T-helper 1 cell (primary cell): ENCODE measurements around the gene FAM50A.

ENCODE experiments used
- DNase-seq, 5 donors: peaks; one replicate each; pipeline ENCODE4 v3.0.0-alpha.2; 2012 to 2020

The FAM50A gene

DNA sequence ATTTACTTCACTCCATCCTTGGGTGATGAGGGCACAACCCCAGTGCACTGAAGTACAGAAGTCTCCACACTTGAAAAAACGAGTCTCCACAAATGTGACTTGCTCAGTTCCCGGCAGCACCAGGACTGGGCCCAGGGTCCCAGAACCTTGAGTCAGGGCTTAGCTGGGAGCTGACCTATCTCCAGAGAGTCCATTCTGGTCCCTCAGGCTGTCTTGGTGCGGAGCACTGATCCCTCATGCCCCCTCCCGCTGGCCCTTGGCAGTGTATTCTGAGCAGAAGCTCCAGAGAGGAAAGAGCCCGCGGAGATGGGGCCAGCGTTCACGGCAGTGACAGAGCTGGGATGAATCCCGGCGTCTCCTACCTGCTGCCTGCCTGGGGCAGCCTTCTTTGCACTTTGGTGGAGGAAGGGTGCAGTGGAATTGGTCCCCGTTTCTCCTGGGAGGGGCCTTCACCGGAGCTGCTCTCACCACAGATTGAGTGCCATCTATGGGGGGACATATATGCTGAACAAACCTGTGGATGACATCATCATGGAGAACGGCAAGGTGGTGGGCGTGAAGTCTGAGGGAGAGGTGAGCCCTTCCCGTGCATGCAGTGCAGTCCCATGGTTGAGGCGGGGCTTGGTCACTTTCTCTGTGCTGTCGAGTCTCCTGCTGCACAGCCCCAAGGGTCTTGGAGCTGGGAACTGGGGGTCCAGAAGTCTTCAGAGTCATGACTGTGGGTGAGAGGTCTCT is 3.2 kb upstream of the FAM50A start:
- no peak for DNase-seq

DNA sequence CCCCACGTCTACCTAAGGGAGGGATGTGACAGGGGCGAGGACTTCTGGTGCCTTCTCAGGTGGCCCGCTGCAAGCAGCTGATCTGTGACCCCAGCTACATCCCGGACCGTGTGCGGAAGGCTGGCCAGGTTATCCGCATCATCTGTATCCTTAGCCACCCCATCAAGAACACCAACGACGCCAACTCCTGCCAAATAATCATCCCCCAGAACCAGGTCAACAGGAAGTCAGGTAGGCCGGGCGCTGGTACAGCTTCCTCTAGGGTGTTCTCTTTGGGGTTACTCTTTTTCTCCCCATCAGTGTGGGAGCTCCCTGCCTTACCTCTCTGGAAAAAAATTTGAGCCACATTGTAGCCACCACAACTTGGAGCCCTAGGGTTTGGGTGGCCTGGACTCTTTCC is 2.4 kb upstream of the FAM50A start:
- DNase-seq = no peak

DNA sequence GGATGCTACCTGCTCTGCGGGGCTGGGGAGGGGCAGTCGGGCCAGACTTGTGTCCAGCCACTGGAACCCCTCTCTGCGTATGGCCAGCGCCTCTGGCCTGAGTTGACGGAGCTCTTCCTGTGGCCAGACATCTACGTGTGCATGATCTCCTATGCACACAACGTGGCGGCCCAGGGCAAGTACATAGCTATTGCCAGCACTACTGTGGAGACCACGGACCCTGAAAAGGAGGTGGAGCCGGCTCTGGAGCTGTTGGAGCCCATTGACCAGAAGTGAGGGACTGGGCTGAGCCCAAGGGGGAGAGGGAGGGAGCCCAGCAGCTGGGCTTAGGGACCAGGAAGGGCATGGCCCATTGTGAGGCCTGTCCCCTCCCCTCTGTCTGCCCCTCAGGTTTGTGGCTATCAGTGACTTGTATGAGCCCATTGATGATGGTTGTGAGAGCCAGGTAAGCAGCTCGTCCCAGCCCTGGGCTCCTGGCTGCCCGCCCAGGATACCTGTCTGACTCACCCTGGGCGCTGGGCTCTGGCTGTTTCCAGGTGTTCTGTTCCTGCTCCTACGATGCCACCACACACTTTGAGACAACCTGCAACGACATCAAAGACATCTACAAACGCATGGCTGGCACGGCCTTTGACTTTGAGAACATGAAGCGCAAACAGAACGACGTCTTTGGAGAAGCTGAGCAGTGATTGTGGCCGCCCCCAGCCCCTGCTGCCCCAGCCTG is 1.8 kb upstream of the FAM50A start:
- no peak for DNase-seq

DNA sequence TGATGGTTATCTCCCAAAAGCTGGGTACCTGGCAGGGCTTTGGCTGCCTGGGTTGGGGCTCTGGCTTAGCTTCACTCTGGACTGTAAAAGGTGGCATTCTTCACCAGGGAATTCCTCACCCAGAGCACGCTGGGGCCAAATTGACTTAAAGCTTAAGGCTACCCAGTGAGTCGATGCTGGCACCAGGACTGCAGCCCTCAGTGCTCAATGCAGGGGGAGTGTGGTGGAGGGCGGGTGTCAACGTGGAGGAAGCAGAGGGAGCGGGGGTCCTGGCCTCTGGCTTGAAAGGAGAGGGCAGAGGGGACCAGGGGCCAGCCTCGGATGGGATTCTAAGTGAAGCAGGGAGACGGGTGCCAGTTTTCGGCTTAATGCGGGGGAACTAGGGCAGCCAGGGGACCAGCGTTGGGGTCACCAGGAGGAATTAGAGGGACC is 446 bp upstream of the FAM50A start:
- DNase-seq = no peak

DNA sequence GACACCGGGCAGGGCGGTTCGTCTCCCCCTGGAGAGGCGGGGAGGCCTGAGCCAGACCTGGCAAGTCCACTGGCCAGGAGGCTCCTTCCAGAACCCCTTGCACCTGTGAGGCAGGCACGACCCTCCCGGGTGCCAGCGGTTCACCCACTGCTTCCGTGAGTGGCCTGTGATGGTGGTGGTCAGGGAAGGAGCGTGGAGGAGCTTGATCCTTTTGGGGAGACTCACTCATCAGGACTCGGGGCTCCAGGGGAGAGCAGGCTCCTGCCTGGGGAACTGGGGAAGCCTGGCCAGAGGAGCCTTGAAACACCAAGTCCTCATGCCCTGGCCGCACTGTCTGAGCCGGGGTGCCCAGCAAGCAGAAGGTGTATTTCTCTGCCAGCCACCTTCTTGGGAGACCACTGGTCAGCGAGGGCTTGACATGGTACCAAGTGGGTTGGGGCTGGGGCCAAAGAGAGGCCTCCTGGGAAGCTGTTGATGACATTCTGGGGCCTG is 860 bp downstream of the FAM50A start:
- no peak for DNase-seq

DNA sequence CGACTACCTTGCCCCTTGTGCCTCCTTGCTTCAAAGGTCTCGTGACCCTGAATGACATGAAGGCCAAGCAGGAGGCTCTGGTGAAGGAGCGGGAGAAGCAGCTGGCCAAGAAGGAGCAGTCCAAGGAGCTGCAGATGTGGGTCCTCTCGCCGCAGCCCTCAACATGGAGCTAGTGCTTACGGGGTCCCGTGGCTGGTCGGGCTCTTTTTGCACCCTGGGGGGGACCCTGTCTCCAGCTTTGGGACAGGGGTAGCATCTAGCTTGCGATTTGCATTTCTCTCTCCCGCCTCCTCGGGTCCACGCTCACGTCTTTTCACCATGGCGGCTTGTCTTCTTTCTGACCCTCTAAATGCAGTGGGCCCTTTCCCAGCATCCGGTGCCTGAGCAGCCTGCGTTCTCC is 1.8 kb downstream of the FAM50A start:
- DNase-seq = no peak

DNA sequence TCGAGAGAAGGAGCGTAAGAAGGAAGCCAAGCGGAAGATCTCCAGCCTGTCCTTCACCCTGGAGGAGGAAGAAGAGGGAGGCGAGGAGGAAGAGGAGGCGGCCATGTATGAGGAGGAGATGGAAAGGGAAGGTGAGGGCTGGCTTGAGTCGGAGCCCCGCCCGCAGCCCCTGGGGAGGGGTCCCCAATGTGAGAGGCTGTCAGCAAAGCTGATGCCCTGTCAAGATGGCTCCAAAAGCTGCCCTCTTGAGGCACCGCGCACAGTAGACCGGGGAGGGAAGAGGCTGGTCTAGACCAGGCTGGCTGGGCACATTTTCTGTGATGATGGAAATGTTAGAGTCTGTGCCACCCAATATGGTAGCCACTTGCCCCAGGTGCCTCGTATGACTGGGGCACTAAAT is 2.5 kb downstream of the FAM50A start:
- no peak for DNase-seq

DNA sequence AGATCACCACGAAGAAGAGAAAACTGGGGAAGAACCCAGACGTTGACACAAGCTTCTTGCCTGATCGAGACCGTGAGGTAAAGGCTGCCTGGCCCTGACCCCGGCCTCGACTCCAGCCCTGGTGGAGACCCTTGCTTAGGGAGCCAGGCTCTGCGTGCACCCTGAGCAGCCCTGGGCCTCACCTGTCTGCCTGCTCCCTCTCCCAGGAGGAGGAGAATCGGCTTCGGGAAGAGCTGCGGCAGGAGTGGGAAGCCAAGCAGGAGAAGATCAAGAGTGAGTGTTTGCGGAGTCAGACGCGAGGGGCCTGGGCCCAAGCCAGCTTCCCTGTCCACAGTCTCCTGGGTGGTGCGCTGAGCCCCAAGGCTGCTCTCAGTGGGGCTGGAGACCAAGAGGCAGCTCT is 4.5 kb downstream of the FAM50A start:
- no peak for DNase-seq

DNA sequence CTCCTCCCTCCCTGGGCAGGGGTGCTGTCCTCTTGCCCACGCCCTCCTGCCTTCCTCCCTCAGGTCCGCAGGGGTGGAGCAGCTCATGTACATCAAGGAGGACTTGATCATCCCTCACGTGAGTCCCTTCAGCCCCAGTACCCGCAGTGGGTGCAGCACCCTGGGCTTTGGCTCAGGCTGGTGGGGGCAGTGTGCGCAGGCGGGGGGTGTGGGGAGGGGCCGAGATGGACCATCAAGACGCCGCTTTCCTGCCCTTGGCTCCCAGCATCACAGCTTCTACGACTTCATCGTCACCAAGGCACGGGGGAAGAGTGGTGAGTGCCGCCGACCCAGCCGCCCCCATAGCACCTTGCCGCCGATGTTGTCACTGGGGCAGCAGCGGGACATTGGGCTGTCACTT is 5.7 kb downstream of the FAM50A start:
- no peak for DNase-seq

DNA sequence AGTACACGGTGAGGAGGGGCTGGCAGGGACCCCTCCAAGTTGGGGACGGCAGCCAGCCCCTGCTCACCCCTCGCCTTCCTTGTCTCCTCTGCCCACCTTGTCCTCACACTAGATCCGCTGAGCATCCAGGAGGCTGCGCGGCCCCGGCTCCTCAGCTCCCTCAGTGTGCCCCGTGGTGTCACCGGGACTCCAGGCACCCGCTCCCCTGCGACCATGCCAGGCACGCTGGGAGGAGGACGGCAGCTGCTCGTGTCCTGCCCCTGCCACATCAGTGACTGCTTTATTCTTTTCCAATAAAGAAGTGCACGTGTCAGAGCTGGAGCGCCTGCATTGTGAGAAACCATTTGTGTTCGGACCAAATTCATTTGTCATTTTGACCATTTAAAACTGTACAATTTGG is 6.4 kb downstream of the FAM50A start:
- no peak for DNase-seq

DNA sequence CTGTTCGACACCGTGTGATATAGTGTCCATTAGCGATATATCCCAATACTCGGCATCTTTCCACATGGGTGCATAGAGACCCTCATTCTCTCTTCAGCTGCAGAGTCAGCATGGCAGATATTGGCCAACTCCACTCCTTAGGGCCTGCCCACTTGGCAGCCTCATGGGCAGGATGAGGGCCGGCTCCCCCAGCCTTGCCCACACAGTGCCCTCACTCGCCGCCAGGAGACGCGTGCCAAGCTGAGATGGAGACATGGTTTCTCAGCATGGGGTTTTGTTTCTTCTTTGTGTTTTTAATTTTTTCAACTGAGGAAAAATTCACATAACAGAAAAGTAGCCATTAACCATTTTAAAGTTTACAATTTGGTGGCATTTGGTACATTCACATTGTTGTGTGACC is 8.9 kb downstream of the FAM50A start:
- no peak for DNase-seq

DNA sequence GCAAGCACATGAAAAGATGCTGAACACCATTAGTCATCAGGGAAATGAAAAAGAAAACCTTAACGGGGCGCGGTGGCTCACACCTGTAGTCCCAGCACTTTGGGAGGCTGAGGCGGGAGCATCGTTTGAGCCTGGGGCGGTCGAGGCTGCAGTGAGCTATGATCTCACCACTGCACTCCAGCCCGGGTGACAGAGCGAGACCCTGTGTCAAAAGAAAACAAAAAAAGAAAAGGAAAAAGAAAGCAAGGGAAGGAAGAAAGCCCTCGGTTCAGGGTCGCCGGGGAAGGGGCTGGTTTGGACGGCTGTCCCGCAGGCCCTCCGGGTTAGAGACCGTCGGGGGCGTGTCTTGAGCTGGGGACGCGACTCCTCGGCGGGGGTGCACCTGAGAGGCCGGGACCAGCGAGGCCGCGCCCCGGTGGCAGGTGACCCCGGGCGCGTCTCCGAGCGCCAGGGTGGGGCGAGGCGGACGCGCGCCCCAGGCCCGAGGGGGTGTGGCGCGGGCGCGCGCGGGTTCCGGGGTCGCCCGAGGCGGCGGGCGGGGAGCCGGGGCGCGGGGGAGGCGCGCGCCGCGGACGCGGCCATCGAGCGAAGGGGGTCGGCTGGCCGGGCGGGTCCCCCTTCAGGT is 13.7 kb downstream of the FAM50A start:
- DNase-seq = peak; percentile 40 to 66 (median 48)

DNA sequence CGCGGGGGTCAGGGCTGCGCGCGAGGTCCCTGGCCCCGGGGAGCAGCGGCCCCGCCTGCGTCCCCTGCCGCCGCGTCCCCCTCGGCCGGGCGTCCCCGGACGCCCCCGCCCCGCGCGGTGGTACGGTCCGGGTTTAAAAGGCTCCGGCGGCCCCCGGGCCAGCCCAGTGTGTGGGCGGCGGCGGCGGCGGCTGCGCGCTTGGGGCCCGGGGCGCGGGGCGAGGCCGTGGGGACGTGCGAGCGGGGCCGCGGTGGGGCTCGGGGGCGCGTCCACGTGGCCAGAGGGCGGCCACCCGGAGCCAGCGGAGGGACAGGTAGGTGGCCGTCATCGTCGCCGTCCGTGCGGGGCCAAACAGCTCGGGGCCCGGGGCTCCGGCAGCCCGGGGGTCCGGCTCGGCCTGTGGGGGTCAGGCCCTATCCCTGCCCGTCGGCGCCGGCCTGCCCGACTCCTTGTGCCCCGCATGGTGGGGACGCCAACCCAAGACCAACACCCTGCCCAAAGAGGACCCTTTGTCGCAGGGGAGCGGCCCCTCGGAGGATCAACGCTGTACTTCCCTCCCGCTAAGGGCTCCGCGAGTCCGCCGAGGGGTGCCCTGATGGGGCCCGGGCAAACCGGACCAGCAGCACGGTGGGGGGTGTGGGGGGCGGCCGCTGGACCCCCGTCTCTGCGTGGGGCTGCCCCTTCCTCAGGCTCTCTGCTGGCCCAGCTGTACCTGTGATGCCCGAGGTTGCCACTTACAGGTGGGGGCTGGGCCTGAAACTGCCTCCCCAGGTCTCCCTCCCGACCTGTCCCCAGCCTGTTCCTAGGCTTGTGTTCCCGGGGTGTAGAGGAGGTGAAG is 14.4 kb downstream of the FAM50A start, which contains the start of gene PLXNA3:
Gene PLXNA3, plus strand, starts transcription at position 166 of the 838 bp plus-strand sequence. CDS start 1,903 bp downstream, outside the sequence.
- peak; percentile 34 to 67 (median 47) for DNase-seq

DNA sequence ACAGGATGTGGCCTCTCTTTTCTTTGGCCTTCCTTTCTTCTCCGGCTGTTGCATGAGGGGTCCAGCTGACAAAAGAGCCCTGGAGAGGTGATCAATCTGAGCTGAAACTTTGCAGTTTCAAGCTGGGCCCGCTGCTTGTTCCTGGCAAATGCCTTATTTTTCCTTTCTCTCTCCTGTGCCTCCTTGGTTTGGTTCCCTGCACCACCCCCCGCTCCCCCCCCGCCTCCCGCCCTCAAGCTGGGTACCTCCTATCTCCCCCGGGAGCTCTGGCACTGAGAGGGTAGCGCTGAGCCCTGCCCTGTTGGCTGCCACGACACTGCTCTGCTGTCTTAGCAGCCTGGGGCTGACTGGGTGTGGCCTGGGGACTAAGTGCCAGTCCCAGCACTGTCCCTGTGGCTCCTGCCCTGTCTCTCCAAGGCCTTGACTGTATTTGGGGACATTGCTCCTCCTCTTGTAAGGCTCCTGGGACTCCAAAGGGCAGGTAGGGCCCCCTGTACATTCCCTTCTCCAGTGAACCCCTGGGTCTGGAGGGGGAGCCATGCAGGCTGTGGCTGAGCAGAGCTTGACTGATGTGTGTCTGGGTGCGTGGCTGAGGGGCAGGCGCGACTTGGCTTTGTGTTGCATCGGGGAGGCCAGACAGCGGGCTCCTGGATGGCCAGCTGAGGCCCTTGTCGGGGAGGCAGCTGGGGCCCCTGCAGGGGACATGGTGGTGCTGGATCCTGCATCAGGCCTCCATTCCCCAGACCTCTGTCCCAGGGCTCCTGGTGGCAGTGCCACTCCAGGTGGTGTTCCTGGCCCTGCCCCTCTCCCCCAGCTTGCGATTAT is 15.2 kb downstream of the FAM50A start:
- DNase-seq = peak in 1 of 5 donors; percentile 11

DNA sequence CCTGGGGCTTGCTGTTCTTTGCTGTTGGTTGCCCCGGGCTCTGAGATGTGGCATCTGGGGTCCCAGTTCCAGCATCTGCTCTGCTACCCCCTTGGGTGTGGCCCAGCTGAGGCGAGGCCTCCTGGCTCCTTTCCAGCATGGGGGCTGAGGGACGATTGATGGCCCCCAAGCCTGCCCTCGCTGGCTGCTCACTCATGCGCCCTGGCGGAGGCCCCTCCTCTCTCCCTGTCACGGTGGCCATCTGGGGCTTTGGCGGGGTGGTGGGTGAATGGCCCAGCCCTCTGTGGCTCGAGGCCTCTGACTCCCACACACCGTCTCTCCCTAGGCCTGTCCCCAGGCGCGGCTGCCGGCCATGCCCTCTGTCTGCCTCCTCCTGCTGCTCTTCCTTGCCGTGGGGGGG is 15.9 kb downstream of the FAM50A start:
- no peak for DNase-seq

DNA sequence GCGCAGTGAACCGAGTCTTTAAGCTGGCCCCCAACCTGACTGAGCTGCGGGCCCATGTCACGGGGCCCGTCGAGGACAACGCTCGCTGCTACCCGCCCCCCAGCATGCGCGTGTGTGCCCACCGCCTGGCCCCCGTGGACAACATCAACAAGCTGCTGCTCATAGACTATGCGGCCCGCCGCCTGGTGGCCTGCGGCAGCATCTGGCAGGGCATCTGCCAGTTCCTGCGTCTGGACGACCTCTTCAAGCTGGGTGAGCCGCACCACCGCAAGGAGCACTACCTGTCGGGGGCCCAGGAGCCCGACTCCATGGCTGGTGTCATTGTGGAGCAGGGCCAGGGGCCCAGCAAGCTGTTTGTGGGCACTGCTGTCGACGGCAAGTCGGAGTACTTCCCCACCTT is 16.4 kb downstream of the FAM50A start:
- no peak for DNase-seq

DNA sequence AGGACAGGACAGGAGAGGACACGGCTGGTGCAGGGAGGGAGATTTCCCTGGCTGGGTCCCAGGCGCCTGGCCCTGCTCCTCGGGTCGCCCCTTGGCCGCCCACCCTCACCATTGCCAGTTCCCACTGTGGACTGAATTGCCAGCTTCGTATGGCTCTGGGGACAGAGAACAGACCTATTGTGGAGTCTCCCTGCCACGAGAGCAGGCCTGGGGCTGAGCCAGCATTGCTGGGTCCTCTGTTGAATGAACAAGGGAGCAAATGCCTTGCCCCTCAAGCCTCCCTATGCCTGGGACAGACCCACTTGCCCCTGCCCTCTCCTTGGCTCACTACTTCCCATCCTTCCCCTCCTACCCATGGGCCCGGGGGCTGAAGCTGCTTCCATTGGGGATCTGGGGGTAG is 18.5 kb downstream of the FAM50A start:
- no peak for DNase-seq

DNA sequence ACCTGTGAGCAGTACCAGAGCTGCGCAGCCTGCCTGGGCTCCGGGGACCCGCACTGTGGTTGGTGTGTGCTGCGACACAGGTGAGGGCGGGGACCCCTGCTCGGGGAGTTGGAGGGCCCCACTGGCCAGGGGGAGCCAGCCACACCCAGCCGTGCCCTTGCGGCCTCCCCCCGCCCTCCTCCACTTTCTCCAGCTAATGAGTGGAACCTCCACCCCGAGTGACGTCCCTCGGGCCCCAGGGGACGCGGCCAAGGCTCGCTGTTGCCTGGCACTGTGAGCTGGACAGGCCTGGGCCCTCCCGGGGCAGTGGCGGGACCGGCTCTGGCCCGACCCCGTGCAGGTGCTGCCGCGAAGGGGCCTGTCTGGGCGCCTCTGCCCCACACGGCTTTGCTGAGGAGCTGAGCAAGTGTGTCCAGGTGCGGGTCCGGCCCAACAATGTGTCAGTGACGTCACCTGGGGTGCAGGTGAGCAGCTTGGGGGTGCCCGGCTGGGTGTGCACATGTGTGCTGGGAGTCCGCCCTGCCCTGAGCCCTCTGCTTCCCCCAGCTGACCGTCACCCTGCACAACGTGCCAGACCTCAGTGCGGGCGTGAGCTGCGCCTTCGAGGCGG is 19.8 kb downstream of the FAM50A start:
- no peak for DNase-seq

DNA sequence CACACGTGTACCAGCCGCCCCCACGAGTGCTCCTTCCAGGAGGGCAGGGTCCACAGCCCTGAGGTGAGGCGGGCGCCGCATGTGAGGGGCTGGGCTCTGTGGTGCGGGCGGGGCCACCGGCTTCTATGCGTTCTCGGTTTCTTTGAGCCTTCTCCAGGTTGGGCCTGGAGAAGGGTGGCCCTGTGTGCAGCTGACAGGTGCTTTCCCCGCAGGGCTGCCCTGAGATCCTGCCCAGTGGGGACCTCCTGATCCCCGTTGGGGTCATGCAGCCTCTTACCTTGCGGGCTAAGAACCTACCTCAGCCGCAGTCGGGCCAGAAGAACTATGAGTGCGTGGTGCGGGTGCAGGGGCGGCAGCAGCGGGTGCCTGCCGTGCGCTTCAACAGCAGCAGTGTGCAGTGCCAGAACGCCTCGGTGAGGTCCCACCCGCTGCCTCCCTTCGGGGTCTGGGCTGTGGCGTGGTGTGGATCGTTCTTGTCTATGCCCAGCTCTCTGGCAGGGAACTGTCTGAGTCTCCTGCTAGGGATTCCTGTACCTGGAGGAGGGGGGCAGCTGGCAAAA is 20.9 kb downstream of the FAM50A start:
- no peak for DNase-seq

DNA sequence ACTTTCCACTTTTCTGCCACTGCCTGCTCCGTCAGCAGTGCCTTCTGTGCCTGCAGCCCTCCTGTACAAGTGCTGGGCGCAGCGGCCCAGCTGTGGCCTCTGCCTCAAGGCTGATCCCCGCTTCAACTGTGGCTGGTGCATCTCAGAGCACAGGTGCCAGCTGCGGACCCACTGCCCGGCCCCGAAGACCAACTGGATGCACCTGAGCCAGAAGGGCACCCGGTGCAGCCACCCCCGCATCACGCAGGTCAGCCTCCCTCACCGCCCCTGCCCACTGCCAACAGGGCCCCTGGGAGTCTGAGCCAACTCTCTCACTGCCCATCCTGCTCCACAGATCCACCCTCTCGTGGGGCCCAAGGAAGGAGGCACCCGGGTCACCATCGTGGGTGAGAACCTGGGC is 21.7 kb downstream of the FAM50A start:
- no peak for DNase-seq

DNA sequence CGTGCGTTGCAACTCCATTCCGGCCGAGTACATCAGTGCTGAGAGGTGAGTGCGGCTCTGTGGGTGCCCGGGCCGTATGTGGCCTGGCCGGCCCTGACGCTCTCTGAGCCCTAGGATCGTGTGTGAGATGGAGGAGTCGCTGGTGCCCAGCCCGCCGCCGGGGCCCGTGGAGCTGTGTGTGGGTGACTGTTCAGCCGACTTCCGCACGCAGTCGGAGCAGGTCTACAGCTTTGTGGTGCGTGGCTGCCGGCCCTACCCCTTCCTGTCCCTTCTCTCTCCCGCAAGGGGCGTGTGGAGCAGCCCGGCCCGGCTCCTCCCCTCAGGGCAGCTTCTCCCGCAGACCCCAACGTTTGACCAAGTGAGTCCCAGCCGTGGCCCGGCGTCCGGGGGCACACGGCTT is 22.1 kb downstream of the FAM50A start:
- DNase-seq = no peak
